GM12864 (cell line): Measurements from ENCODE around the gene ESYT2.
A peak's percentile ranks its signal among the peaks of the same experiment; 100 is the strongest.

ENCODE experiments used
- DNase-seq: peaks from one replicate; pipeline ENCODE4 v3.0.0-alpha.2; 2011; ENCODE audit warnings: low read depth
- H3K4me3 ChIP-seq: 2 replicates; pipeline ENCODE4 v1.5.1; 2011; ENCODE audit warnings: mild to moderate bottlenecking, low read depth, low read length, control low read depth
- TF ChIP-seq, protein P1 (sequence below): IDR thresholded peaks from 2 replicates; pipeline ENCODE4 v1.5.1; 2011; ENCODE audit warnings: low read depth, mild to moderate bottlenecking, moderate library complexity, low read length, control low read depth, inconsistent platforms; ENCODE audit errors: missing control alignments

Gene ESYT2

DNA sequence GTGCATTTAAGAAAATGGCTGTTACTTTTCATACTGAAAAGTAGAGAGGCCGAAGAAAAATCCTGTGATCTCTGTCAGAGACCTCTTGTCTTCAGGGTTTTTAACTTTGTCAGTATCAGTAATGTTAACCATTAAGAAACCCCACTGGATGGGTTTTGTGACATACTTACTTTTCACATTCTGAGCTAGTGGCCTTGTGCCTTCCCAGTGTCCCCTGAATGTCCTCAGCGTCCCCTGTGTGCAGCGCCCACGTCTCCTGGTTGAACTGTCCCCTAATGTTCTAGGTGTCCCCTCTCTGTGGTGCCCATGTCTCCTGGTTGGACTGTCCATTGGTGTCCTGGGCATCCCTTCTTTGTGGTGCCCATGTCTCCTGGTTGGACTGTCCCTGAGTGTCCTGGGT is 36.7 kb upstream of the ESYT2 start:
- H3K4me3 ChIP-seq = no peak overlapping the region
- DNase-seq = no peak
- TF ChIP-seq, protein P1, sequence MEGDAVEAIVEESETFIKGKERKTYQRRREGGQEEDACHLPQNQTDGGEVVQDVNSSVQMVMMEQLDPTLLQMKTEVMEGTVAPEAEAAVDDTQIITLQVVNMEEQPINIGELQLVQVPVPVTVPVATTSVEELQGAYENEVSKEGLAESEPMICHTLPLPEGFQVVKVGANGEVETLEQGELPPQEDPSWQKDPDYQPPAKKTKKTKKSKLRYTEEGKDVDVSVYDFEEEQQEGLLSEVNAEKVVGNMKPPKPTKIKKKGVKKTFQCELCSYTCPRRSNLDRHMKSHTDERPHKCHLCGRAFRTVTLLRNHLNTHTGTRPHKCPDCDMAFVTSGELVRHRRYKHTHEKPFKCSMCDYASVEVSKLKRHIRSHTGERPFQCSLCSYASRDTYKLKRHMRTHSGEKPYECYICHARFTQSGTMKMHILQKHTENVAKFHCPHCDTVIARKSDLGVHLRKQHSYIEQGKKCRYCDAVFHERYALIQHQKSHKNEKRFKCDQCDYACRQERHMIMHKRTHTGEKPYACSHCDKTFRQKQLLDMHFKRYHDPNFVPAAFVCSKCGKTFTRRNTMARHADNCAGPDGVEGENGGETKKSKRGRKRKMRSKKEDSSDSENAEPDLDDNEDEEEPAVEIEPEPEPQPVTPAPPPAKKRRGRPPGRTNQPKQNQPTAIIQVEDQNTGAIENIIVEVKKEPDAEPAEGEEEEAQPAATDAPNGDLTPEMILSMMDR = no peak

DNA sequence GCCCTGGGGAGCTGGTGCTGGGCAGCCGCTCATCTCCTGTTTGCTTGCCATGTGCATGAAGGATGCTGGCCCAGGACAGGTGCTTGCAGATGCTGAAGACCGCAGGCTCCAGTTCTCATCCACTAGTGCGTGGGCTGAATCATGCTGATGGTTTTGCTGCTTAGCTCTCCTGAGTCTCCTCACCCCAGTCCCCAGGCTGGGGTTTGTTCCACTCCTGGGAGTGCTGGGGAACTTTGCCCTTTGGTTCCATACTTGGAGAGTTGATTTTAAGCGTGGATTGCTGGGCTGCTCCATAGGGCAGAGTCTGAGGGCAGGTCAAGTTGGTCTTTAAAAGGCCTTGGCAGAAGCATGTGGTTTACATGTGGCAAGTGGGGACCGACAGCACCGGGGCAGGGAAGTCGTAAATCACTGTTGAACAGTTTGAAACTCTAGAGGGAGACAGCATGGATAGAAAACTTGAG is 36.2 kb upstream of the ESYT2 start:
- no peak for DNase-seq
- H3K4me3 ChIP-seq = no peak overlapping the region
- TF ChIP-seq, protein P1 = no peak

DNA sequence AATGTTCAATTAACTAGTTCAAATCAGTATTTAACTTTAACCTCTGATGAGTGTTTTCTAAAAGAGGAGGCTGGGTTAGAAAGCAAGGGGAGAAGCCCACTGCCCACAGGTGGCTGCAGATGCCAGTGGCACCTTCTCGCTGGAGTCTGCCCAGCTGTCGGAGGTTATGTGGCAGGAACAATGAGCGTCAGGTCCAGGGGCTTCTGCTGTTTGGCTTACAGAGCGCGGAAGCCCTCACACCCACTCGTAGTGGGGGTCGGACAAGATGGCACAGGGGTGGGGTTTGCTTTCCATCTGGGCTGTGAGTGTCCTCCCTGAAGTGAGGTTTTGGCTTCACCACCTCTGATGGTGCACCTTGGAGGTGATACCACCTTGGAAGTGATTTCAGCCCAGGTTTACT is 35.5 kb upstream of the ESYT2 start:
- DNase-seq = no peak
- TF ChIP-seq, protein P1 = no peak
- H3K4me3 ChIP-seq = no peak overlapping the region

DNA sequence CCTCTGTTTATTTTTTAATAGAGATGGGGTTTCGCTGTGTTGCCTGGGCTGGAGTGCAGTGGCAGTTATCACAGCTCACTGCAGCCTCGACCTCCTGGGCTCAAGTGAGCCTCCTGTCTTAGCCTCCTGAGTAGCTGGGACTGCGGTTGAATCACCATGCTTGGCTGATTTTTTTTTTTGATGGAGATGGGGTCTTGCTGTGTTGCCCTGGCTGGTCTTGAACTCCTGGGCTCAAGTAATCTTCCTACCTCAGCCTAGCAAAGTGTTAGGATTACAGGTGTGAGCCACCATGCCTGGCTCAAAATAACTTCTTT is 35.2 kb upstream of the ESYT2 start:
- TF ChIP-seq, protein P1 = no peak
- no peak overlapping the region for H3K4me3 ChIP-seq
- DNase-seq = no peak

DNA sequence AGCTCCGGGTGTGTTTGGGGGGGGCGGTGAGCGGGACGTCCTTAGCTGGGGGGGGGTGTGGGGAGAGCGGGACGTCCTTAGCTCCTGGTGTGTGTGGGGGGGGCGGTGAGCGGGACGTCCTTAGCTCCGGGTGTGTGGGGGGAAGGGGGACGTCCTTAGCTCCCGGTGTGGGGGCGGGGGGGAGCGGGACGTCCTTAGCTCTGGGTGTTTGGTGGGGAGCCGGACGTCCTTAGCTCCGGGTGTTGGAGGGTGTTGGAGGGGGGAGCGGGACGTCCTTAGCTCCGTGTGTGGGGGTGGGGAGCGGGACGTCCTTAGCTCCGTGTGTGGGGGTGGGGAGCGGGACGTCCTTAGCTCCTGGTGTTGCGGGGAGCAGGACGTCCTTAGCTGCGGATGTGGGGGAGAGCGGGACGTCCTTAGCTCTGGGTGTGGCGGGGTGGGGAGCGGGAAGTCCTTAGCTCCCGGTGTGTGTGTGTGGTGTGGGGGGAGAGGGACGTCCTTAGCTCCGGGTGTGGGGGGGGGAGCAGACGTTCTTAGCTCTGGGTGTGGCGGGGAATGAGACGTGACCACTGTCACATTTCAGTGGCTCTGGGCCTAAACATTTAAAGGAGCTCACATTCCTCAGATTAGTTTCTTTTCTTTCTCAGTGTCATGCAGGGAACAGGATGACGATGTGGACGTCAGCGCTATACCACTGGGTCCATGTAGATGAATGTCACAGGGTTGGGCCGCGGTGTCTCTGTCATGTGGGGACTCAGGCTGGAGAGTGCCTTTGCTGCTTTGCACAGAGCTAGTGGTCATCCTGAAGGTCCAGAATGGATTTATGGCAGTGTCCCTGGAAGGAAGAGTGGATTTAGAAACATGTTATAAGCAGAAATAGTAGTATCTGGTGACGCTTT is 34.5 kb upstream of the ESYT2 start:
- no peak for DNase-seq
- peak overlapping the region; percentile 47 for H3K4me3 ChIP-seq
- TF ChIP-seq, protein P1 = no peak

DNA sequence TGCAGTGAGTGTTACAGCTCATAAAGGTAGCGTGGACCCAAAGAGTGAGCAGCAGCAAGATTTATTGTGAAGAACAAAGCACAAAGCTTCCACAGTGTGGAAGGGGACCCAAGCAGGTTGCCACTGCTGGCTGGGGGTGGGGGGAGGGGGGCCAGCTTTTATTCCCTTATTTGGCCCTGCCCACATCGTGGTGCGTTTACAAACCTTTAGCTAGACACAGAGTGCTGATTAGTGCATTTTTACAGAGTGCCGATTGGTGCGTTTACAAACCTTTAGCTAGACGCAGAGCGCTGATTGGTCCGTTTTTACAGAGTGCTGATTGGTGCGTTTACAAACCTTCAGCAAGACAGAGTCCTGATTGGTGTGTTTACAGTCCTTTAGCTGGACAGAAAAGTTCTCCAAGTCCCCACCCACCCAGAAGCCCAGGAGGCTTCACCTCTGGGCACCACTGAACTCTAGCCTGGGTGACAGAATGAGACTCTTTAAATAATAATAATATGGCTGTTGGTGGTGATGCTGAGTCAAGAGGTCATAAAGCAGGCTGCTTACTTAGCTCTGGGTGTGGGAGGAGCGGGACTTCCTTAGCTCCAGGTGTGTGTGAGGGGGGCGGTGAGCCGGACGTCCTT is 33.8 kb upstream of the ESYT2 start:
- peak overlapping the region; percentile 47 for H3K4me3 ChIP-seq
- peak; percentile 29 for DNase-seq

DNA sequence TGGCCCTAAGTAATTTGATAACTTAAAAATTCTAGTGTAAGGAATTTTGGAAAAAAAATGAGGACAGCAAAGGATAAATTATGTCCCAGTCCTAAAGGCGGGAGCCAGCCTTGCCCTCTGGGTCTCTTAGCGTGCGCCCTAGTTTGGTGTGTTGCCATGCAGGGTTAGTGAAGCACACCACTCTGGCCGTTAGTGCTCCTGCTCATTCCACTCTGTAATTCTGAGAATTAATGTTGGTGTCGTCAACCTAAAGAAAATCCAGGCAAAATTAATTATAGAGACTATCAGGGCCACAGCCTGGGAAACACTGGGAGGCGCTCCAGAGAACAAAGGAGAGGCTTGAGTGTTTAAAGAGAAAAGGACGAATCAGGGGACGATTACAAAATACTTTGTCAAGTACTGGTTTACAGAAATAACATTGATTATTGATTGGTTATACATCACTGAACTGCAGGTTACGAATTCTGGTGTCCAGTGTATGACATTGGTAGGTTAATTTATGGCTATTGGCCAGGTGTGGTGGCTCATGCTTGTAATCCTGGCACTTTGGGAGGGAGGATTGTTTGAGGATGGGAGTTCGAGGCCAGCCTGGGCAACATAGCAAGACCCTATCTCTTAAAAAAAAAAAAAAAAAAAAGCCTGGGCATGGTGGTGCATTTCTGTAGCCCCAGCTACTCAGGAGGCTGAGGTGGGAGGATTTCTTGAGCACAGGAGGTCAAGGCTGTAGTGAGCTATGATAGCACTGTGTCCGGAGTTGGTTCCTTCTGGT is 32.8 kb upstream of the ESYT2 start:
- TF ChIP-seq, protein P1 = no peak
- H3K4me3 ChIP-seq = no peak overlapping the region
- DNase-seq = no peak
